Heart left ventricle (tissue), 16 donors: ENCODE measurements around the gene KIF16B. TPM values are rescaled to one million over a fixed set of nuclear protein-coding genes. Genes with fewer than 3 reads are reported as not detected.

Experiments used
- ATAC-seq, 4 donors: fragments of 200-7000 bp; cut with Tn5 transposase; one replicate each; pipeline ENCODE4 v1.9.1; 2020 to 2022; ENCODE audit warnings: moderate library complexity in 4 of 4, mild to moderate bottlenecking in 3 of 4, moderate number of reproducible peaks in 1 of 4
- DNase-seq, 5 donors: peaks; one replicate each; pipeline ENCODE4 v3.0.0-alpha.2; 2020
- H3K27ac ChIP-seq, 12 donors: fragments of 200-600 bp; sonication (generic) in 4 of 12; one replicate each; pipeline versions ENCODE4 v1.5.0 to v1.8.0; 2016 to 2022; ENCODE audit warnings: mild to moderate bottlenecking in 2 of 12
- H3K27me3 ChIP-seq, 9 donors: fragments of 200-600 bp; sonication (generic) in 2 of 9; one replicate each; pipeline versions ENCODE4 v1.5.1 to v1.8.0; 2016 to 2022; ENCODE audit warnings: mild to moderate bottlenecking in 3 of 9
- H3K36me3 ChIP-seq, 9 donors: fragments of 200-600 bp; sonication (generic) in 2 of 9; one replicate each; pipeline versions ENCODE4 v1.5.0 to v1.8.0; 2018 to 2022; ENCODE audit warnings: mild to moderate bottlenecking in 2 of 9
- H3K4me1 ChIP-seq, 12 donors: fragments of 200-600 bp; sonication (generic) in 4 of 12; one replicate each; pipeline versions ENCODE4 v1.5.0 to v1.8.0; 2016 to 2022; ENCODE audit warnings: mild to moderate bottlenecking in 3 of 12
- H3K4me3 ChIP-seq, 12 donors: fragments of 200-600 bp; sonication (generic) in 4 of 12; one replicate each; pipeline versions ENCODE4 v1.5.0 to v1.8.0; 2017 to 2022; ENCODE audit warnings: mild to moderate bottlenecking in 9 of 12, moderate library complexity in 4 of 12
- H3K9me3 ChIP-seq, 12 donors: fragments of 200-600 bp; sonication (generic) in 4 of 12; one replicate each; pipeline versions ENCODE4 v1.5.0 to v1.8.0; 2016 to 2022; ENCODE audit warnings: mild to moderate bottlenecking in 1 of 12
- CTCF ChIP-seq, 12 donors: fragments of 200-600 bp; sonication (generic) in 4 of 12; IDR thresholded peaks; one replicate each; pipeline versions ENCODE4 v1.5.0 to v1.8.0; 2018 to 2022; ENCODE audit warnings: antibody characterized with exemption in 12 of 12, mild to moderate bottlenecking in 5 of 12
- POLR2A ChIP-seq, 2 donors: fragments of 450-650 bp; IDR thresholded peaks; one replicate each; pipeline ENCODE4 v1.6.1; 2017; ENCODE audit warnings: antibody characterized with exemption in 2 of 2, mild to moderate bottlenecking in 2 of 2, moderate library complexity in 2 of 2
- WGBS, 4 donors: extraction: QIAGEN DNeasy Blood & Tissue Kit in 2 of 4; methylation state at CpG; one replicate each; pipeline versions ENCODE4 v1.1.5 to v1.1.7; 2013 to 2018; 5-methylcytosine and 5-hydroxymethylcytosine counted together
- intact Hi-C, 10 donors: fragments of 100-400 bp; cut with DNase I; formaldehyde crosslinking; loops; one replicate each; pipeline versions ENCODE4 v1.11.1 to v1.14.2; 2022
- polyA plus RNA-seq, 2 donors: library from polyadenylated mRNA; stranded (reverse); fragments of 200-250 nt; gene quantifications; one replicate each; pipeline ENCODE4 v1.2.3, GENCODE V29; 2013
- total RNA-seq, 9 donors: library from RNA; depleted of rRNA in 2 of 9; stranded (reverse); fragments of >200 nt in 2 of 9; fragmentation: NEBNext Ultra II Directional in 3 of 9; extraction: Animal tissue kit (Norgen Biotek cat#: 25700) in 3 of 9; gene quantifications; one replicate each; pipeline versions ENCODE4 v1.1.0 to v1.2.4, GENCODE V29; 2016 to 2023
- donor health status: ischemic (EF 13 %, LVEDD 7.1; RV severe dilation, severe dysfunction).
- donor health status: healthy with polysubstance abuse.
- donor health status: DM: no; HTN: yes; CAD: no.
- donor health status: DM: no; HTN: no; CAD: no.
- donor health status: ischemic (EF 25% LVEDD 6.9; RV normal size, moderate dysfunction).
- donor health status: ischemic (EF 25% LVEDD 5.7; RV mildly dilated, moderate dysfunction).
- donor health status: healthy.
- donor health status: DM: yes; HTN: yes; CAD: no.
- donor health status: ischemic (EF 35%, LVEDD 5.7; RV mildly dilated, moderate dysfunction).
- donor health status: nonischemic (EF 11% LVEDD 7.7; RV severe dilation, severe dysfunction).
- donor health status: DM: yes; HTN: yes; CAD: no.
- donor health status: PGD.
- donor health status: ischemic (EF 29% LVEDD 5.4; RV normal size, mild dysfunction).
- donor health status: nonischemic (EF 23%, LVEDD 6.1; RV moderate dilation, normal function).

KIF16B gene
- total and polyA plus RNA-seq, 11 donors: 8.8 to 31.8 (median 17.8) TPM

GRCh38 chr20:16485401-16485800 is 87.8 kb downstream of the KIF16B start:
- Histone ChIP-seq H3K27ac (no peak overlapping the region), H3K4me3 (no peak overlapping the region), H3K36me3 (peaks cover 0 to 28% (median 5%) of the 10 kb centered on the region in 9 donors), H3K4me1 (no peaks in the 10 kb centered on the region), H3K27me3 (no peaks in the 10 kb centered on the region), H3K9me3 (no peaks in the 10 kb centered on the region)
- intact Hi-C loops: loop anchor here in 1 of 10 donors (10.0 kb wide), 1 partner anchor 1811 kb away; no protein-coding TSS in a partner anchor
- WGBS, 4 donors: 85 to 93% (median 87%) methylated on average over 1 of the region's 1 CpG
- ATAC-seq: no peak
- TF ChIP-seq POLR2A (IDR thresholded peaks at IDR 0.05) (no peak), CTCF (IDR thresholded peaks at IDR 0.05) (no peak)
- no peak for DNase-seq

- no peak overlapping the region for H3K4me3 ChIP-seq
- no peak for TF ChIP-seq POLR2A (IDR thresholded peaks at IDR 0.05)
- no peak for TF ChIP-seq CTCF (IDR thresholded peaks at IDR 0.05)
- H3K4me1 ChIP-seq: no peaks in the 10 kb centered on the region
- intact Hi-C loops: loop anchor here in 1 of 10 donors (10.0 kb wide), 1 partner anchor 1808 kb away; no protein-coding TSS in a partner anchor
- DNase-seq (no peak), ATAC-seq (no peak)
- no peaks in the 10 kb centered on the region for H3K9me3 ChIP-seq
- no peaks in the 10 kb centered on the region for H3K27me3 ChIP-seq
- WGBS, 4 donors: 93 to 100% (median 97%) methylated on average over 2 of the region's 2 CpGs
- no peak overlapping the region for H3K27ac ChIP-seq
- peaks cover 0 to 20% (median 3%) of the 10 kb centered on the region in 9 donors for H3K36me3 ChIP-seq
Measured at GRCh38 chr20:16483024-16483423, 90.2 kb downstream of the KIF16B start.

- intact Hi-C loops: loop anchor here in 1 of 10 donors (10.0 kb wide), 1 partner anchor 1807 kb away; no protein-coding TSS in a partner anchor
Measured at GRCh38 chr20:16481977-16482376, 91.3 kb downstream of the KIF16B start.

GRCh38 chr20:16479666-16480065 is 93.6 kb downstream of the KIF16B start:
- TF ChIP-seq POLR2A (IDR thresholded peaks at IDR 0.05) (no peak), CTCF (IDR thresholded peaks at IDR 0.05) (no peak)
- Histone ChIP-seq H3K27me3 (no peaks in the 10 kb centered on the region), H3K9me3 (no peaks in the 10 kb centered on the region), H3K4me3 (no peak overlapping the region), H3K4me1 (peaks cover 0 to 13% (median 0%) of the 10 kb centered on the region in 12 donors), H3K36me3 (peaks cover 0 to 22% (median 0%) of the 10 kb centered on the region in 9 donors), H3K27ac (no peak overlapping the region)
- intact Hi-C loops: loop anchor here in 4 of 10 donors (10.0 kb wide), 3 partner anchors 235 to 1805 kb away; no protein-coding TSS in a partner anchor
- DNase-seq: no peak
- 63 to 70% (median 67%) methylated on average over 3 of the region's 3 CpGs for WGBS, 4 donors
- no peak for ATAC-seq

More at GRCh38 chr20:16481977-16482376, 91.3 kb downstream of the KIF16B start:
- Histone ChIP-seq H3K36me3 (peaks cover 0 to 21% (median 0%) of the 10 kb centered on the region in 9 donors), H3K27me3 (no peaks in the 10 kb centered on the region), H3K27ac (no peak overlapping the region), H3K4me3 (no peak overlapping the region), H3K9me3 (no peaks in the 10 kb centered on the region), H3K4me1 (no peaks in the 10 kb centered on the region)
- TF ChIP-seq POLR2A (IDR thresholded peaks at IDR 0.05) (no peak), CTCF (IDR thresholded peaks at IDR 0.05) (no peak)
- 84 to 90% (median 87%) methylated on average over 2 of the region's 2 CpGs for WGBS, 4 donors
- DNase-seq (no peak), ATAC-seq (no peak)
